DMS53 treated with DMSO at 0.1 percent for 48 hours (cell line): ENCODE data around the gene PANK2.

Experiments
- DNase-seq: peaks from one replicate; lab custom pipeline; 2025; ENCODE audit not compliant: unreplicated experiment; lab: John Stamatoyannopoulos, UW

Gene PANK2

GRCh38 chr20:3976511-3976910, 87.3 kb downstream of the PANK2 start:
- no peak for DNase-seq
